ENCODE measurements around the gene MAP4K1. TPM values are rescaled to one million over a fixed set of nuclear protein-coding genes. Genes with fewer than 3 reads are reported as not detected.

The MAP4K1 gene
- total RNA-seq, 2 donors from 2014 or later: 12.3 to 17.8 TPM

DNA sequence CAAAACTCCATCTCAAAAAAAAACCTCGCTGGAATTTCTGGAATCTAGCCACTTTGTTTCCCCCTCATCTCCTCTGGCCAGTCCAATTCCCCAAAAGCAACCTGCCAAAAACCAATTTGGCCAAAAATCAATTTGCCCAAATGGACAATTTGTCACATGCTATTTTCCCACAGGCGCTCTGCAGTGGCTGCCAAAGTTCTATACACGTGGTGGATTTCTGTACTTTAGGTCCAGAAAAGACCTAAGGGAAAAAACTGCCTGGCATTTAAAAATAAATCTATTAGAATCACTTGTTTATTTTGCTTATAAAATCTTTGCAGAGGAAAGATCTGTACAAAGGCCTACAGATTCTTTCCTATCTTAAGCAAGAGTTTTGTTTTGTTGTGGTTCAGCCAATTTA, 79.4 kb downstream of the MAP4K1 start:
- no peak overlapping the region for H3K27ac Mint-ChIP-seq
- no peak overlapping the region for H3K9ac ChIP-seq (ENCODE audit: extremely low read depth, low read length, poor library complexity, severe bottlenecking)
- no peak for TF ChIP-seq CTCF (conservative IDR thresholded peaks at IDR 0.05)
- 86 to 87% methylated on average over 3 of the region's 3 CpGs for WGBS, 2 experiments (ENCODE audit: insufficient coverage in 1 of 2, insufficient read length in 1 of 2)
- no peak overlapping the region for H3K27ac ChIP-seq (ENCODE audit: low read depth, low read length)
- H3K4me3 Mint-ChIP-seq: no peak overlapping the region
- no peak overlapping the region for H3K4me3 ChIP-seq (ENCODE audit: low read length)
- peaks cover 30% of the 10 kb centered on the region for H3K9me3 Mint-ChIP-seq
- H3K4me1 ChIP-seq (ENCODE audit: control insufficient read depth, insufficient read depth, low read length): no peaks in the 10 kb centered on the region
- no peaks in the 10 kb centered on the region for H3K4me1 Mint-ChIP-seq
- H3K36me3 ChIP-seq (ENCODE audit: control insufficient read depth, insufficient read depth, low read length): no peaks in the 10 kb centered on the region
- H3K9me3 ChIP-seq (ENCODE audit: control insufficient read depth, low read length): peaks cover 10% of the 10 kb centered on the region
- H3K36me3 Mint-ChIP-seq (ENCODE audit: low read depth): peaks cover 9% of the 10 kb centered on the region
- no peaks in the 10 kb centered on the region for H3K27me3 ChIP-seq (ENCODE audit: control insufficient read depth, insufficient read depth, low read length, poor library complexity, severe bottlenecking)
- no peak for DNase-seq
- no peaks in the 10 kb centered on the region for H3K27me3 Mint-ChIP-seq (ENCODE audit: insufficient read depth)

Other genes with a start within 250 kb of the MAP4K1 start
- 100 to 1,000 TPM; 168 to 178 TPM for gene PSMD8, start 243.4 kb downstream of the MAP4K1 start, total RNA-seq
- gene GGN, start 229.9 kb downstream of the MAP4K1 start, total RNA-seq: 1 to 10 TPM in 1 of 2 donors, under 1 TPM in 1; 0.99 to 2.1 TPM
- gene SPRED3, start 229.3 kb downstream of the MAP4K1 start, total RNA-seq: 1 to 10 TPM; 5.3 to 10.0 TPM
- 10 to 100 TPM in 1 of 2 donors, 1 to 10 TPM in 1; 8.6 to 13.7 TPM for gene FAM98C, start 214.9 kb downstream of the MAP4K1 start, total RNA-seq
- under 1 TPM in 1 of 2 donors, not detected in 1; 0.09 TPM for gene RASGRP4, start 191.7 kb downstream of the MAP4K1 start, total RNA-seq
- gene RYR1, start 184.3 kb downstream of the MAP4K1 start, total RNA-seq: 1 to 10 TPM in 1 of 2 donors, under 1 TPM in 1; 0.84 to 3.3 TPM
- gene EIF3K, start 1.2 kb upstream of the MAP4K1 start, total RNA-seq: 100 to 1,000 TPM; 303 to 334 TPM
- gene ACTN4, start 29.7 kb upstream of the MAP4K1 start, total RNA-seq: 100 to 1,000 TPM; 378 to 437 TPM
- 10 to 100 TPM; 14.5 to 83.0 TPM for gene CAPN12, start 126.5 kb upstream of the MAP4K1 start, total RNA-seq
- 1 to 10 TPM in 1 of 2 donors, not detected in 1; 1.8 TPM for gene LGALS7, start 155.6 kb upstream of the MAP4K1 start, total RNA-seq
- gene LGALS7B, start 171.2 kb upstream of the MAP4K1 start, total RNA-seq: not detected
- gene LGALS4, start 195.0 kb upstream of the MAP4K1 start, total RNA-seq: under 1 TPM; 0.49 to 0.84 TPM
- 100 to 1,000 TPM; 114 to 129 TPM for gene ECH1, start 213.8 kb upstream of the MAP4K1 start, total RNA-seq
- 100 to 1,000 TPM; 607 to 646 TPM for gene HNRNPL, start 232.0 kb upstream of the MAP4K1 start, total RNA-seq